Effector CD4-positive, alpha-beta T cell (primary cell): ENCODE measurements around the gene SGMS2.

Source experiments
- DNase-seq: peaks from one replicate; pipeline ENCODE4 v3.0.0-alpha.2; 2020
- total RNA-seq: gene quantifications from one replicate; lab custom pipeline; 2026; lab: John Stamatoyannopoulos, UW

Gene SGMS2
- 0.94 reads per million for total RNA-seq

- no peak for DNase-seq
These were observed at the start of gene SGMS2 for GRCh38 chr4:107824350-107825071. TSS of gene SGMS2 (plus strand) at chr4:107824932. CDS start at chr4:107895554, 70,622 bp downstream.

GRCh38 chr4:107777890-107778289 is 46.8 kb upstream of the SGMS2 start:
- DNase-seq, result no peak

GRCh38 chr4:107778784-107779530 is 45.8 kb upstream of the SGMS2 start:
- DNase-seq, result no peak

- DNase-seq, result no peak
These were observed 44.1 kb upstream of the SGMS2 start for GRCh38 chr4:107780665-107781064.

- no peak for DNase-seq
These were observed 32.8 kb upstream of the SGMS2 start for GRCh38 chr4:107791902-107792301.

- no peak for DNase-seq
These were observed 32.0 kb upstream of the SGMS2 start for GRCh38 chr4:107792711-107793110.

GRCh38 chr4:107793996-107794395 is 30.7 kb upstream of the SGMS2 start:
- DNase-seq, result no peak

- no peak for DNase-seq
These were observed 24.9 kb upstream of the SGMS2 start for GRCh38 chr4:107799669-107800450.

- no peak for DNase-seq
These were observed 24.0 kb upstream of the SGMS2 start for GRCh38 chr4:107800706-107801105.

- DNase-seq, result no peak
These were observed 22.9 kb upstream of the SGMS2 start for GRCh38 chr4:107801766-107802211.

- DNase-seq, result no peak
These were observed 19.8 kb upstream of the SGMS2 start for GRCh38 chr4:107804956-107805355.

- no peak for DNase-seq
These were observed 18.5 kb upstream of the SGMS2 start for GRCh38 chr4:107806196-107806595.

- DNase-seq, result no peak
These were observed 16.2 kb upstream of the SGMS2 start for GRCh38 chr4:107808572-107808971.

GRCh38 chr4:107809210-107809609 is 15.5 kb upstream of the SGMS2 start:
- no peak for DNase-seq

- DNase-seq, result no peak
These were observed 10.0 kb upstream of the SGMS2 start for GRCh38 chr4:107814758-107815157.

- no peak for DNase-seq
These were observed 9.6 kb upstream of the SGMS2 start for GRCh38 chr4:107815158-107815557.

- no peak for DNase-seq
These were observed 6.3 kb upstream of the SGMS2 start for GRCh38 chr4:107818301-107818910.

GRCh38 chr4:107823870-107824349 is 822 bp upstream of the SGMS2 start:
- DNase-seq, result no peak

- DNase-seq, result no peak
These were observed 516 bp downstream of the SGMS2 start for GRCh38 chr4:107825072-107825824.

- no peak for DNase-seq
These were observed 1.8 kb downstream of the SGMS2 start for GRCh38 chr4:107826421-107826980.

- DNase-seq, result no peak
These were observed 3.8 kb downstream of the SGMS2 start for GRCh38 chr4:107828315-107829090.
